GM08714 (cell line): ENCODE data around the gene GPRC5A.

Experiments used
- H3K4me3 ChIP-seq: fragments of 200-500 bp; sonication (Bioruptor generic); 2 replicates; pipeline ENCODE4 v1.5.1; 2014; ENCODE audit warnings: mild to moderate bottlenecking, low read length, inconsistent platforms
- ZNF274 ChIP-seq: IDR thresholded peaks from 2 replicates; pipeline ENCODE4 v1.6.1; 2012; ENCODE audit warnings: mild to moderate bottlenecking, low read depth, low read length

Gene GPRC5A

GRCh38 chr12:12929696-12930095 lies 38.3 kb downstream of the GPRC5A start:
- H3K4me3 ChIP-seq: no peak overlapping the region
- TF ChIP-seq ZNF274: no peak

- H3K4me3 ChIP-seq: no peak overlapping the region
- TF ChIP-seq ZNF274: no peak
These were observed 39.4 kb downstream of the GPRC5A start for GRCh38 chr12:12930633-12931219.

- no peak for TF ChIP-seq ZNF274
- H3K4me3 ChIP-seq: no peak overlapping the region
These were observed 42.4 kb downstream of the GPRC5A start for GRCh38 chr12:12933742-12934141.

- no peak for TF ChIP-seq ZNF274
- H3K4me3 ChIP-seq: no peak overlapping the region
These were observed 43.2 kb downstream of the GPRC5A start for GRCh38 chr12:12934556-12934955.

- no peak overlapping the region for H3K4me3 ChIP-seq
- TF ChIP-seq ZNF274: no peak
These were observed 45.7 kb downstream of the GPRC5A start for GRCh38 chr12:12936983-12937491.

GRCh38 chr12:12938541-12938940 lies 47.2 kb downstream of the GPRC5A start:
- no peak overlapping the region for H3K4me3 ChIP-seq
- TF ChIP-seq ZNF274: no peak

- no peak for TF ChIP-seq ZNF274
- H3K4me3 ChIP-seq: no peak overlapping the region
These were observed 48.5 kb downstream of the GPRC5A start for GRCh38 chr12:12939888-12940287.

GRCh38 chr12:12941450-12942350 lies 50.3 kb downstream of the GPRC5A start:
- H3K4me3 ChIP-seq: no peak overlapping the region
- TF ChIP-seq ZNF274: no peak

- no peak overlapping the region for H3K4me3 ChIP-seq
- no peak for TF ChIP-seq ZNF274
These were observed 52.4 kb downstream of the GPRC5A start for GRCh38 chr12:12943586-12944260.

- no peak for TF ChIP-seq ZNF274
- H3K4me3 ChIP-seq: no peak overlapping the region
These were observed 54.2 kb downstream of the GPRC5A start for GRCh38 chr12:12945591-12945990.

GRCh38 chr12:12946686-12947355 lies 55.5 kb downstream of the GPRC5A start:
- no peak for TF ChIP-seq ZNF274
- H3K4me3 ChIP-seq: no peak overlapping the region

- no peak for TF ChIP-seq ZNF274
- no peak overlapping the region for H3K4me3 ChIP-seq
These were observed 56.5 kb downstream of the GPRC5A start for GRCh38 chr12:12947902-12948301.

GRCh38 chr12:12951504-12951903 lies 60.1 kb downstream of the GPRC5A start:
- no peak for TF ChIP-seq ZNF274
- H3K4me3 ChIP-seq: no peak overlapping the region

GRCh38 chr12:12952036-12952435 lies 60.7 kb downstream of the GPRC5A start, which contains the start of gene GPRC5D:
GPRC5D (minus strand) TSS chr12:12952170; CDS start chr12:12950384, 1,786 bp downstream.
- TF ChIP-seq ZNF274: no peak
- H3K4me3 ChIP-seq: no peak within 1 kb of the TSS
